HG03196 (cell line): ENCODE measurements around the gene SPTB.

Source experiments
- ATAC-seq: cut with Tn5 transposase; IDR thresholded peaks from one replicate; pipeline ENCODE4 v1.9.1; 2021; ENCODE audit not compliant: unreplicated experiment

SPTB gene

DNA sequence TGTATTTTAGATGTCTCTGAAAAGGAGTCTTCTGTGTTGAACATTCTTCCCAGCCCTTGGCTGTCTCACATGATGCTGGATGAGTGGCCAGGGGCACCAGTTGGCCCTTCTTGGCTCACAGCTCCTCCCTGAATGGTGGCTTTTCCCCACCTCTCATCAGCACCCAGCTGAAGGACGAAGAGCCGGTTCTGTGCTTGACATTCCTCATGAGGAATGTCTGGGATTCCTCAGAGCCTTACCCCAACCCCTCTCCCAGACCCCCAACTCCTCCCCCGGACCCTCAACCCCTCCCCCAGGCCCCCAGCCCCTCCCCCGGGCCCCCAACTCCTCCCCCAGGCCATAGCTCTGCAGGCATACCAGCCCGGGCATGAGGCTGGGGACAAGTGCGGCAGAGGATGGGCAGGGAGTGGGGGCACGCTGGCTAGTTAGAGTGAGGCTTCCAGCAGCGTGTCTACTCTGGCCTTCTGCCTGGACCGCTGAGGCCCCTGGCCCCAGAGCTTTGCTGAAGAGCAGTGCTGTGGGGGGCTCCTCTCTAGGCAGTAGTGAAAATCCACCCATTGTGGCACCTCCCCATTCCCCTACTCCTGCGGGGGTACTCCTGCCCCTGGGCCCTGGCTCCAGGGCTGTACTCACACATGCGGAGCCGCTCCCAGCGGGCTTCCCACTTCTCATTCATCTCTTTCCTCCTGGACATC lies 111.2 kb downstream of the SPTB start:
- ATAC-seq = no peak

DNA sequence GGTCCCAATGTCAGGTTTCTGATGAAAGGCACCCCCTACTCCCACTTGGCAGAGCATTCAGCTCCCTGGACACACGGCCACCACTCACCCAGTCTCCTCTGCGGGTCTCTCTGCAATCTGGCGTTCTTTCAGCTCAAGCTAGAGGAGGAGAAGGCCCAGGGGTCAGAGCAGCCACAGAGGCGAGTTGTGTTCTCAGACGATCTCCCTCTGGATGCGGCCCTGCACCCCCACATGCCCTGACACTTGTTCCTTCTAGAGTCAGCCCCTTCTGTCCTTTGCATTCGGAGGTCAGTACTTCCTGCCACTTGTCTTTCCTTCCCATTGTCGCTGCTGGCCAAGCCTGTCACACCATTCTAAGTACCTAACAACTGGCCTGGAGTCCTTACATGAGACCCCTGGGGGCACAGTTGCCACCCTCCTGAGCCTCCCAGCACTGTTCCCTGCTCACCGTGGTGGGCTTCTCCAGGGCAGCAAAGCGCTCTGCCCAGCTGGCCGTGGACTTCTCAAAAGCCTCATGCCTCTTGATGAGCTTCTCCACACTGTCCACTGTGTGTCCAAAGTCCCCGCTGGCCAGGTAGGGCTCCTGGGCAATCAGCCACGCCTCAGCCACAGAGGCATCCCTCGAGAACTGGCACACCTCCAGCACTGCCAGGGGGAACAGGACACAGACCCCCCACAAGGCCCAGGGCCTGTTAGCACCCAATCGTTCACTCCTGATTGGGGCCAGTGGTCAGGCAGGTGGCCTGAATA lies 112.3 kb downstream of the SPTB start:
- no peak for ATAC-seq

DNA sequence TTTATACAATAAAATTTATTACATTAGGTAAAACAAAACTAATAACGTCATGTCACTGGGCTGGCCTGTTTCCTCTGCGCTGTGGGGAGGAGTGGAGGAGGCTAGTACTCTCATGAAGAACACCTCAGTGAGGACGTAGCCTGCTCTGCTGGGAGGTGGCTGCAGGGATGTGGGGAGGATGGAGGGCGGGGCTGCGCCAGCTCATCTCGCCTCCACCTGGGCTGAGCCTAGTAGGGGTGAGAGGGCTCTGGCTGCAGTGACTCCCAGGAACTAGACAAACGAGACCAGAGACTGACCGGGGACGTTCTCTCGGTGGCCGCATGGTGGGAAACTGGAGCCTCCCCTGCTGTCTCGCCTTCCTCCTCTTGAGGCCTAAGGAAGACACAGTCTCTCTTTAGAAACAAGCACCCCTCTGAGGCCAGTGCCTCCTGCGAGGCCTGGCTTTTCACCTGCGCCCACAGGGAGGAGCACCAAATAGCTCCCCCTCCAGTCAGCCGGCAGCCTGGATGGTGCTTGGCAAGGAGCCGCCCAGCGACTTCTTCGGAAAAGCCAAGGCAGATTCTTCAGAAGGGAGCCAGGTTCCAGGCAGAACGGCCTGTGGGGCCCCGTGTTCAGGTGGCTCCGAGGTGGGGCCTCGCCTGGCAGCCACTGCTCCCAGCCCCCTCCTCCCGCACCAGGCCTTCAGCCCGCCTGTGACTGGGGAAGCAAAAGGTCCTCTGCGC lies 113.1 kb downstream of the SPTB start:
- no peak for ATAC-seq

DNA sequence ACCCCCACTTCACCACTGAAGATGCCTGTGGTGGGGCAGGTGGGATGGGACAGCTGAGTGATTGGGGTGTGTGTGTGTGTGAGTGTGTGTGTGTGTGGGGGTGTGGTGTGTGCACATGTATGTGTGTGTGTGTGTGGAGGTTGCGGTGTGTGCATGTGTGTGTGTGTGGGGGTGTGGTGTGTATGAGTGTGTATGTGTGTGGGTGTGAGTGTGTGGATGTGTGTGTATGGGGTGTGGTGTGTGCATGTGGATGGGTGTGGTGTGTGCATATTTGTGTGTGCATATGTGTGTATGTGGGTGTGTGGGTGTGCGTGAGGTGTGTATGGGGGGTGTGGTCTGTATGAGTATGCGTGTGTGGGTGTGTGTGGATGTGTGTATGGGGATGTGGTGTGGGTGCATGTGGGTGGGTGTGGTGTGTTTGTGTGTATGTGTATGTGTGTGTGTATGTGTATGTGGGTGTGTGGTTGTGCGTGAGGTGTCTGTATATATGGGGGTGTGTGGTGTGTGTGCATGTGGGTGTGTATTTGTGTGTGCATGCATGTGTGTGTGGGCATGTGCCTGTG lies 113.9 kb downstream of the SPTB start:
- ATAC-seq = no peak

DNA sequence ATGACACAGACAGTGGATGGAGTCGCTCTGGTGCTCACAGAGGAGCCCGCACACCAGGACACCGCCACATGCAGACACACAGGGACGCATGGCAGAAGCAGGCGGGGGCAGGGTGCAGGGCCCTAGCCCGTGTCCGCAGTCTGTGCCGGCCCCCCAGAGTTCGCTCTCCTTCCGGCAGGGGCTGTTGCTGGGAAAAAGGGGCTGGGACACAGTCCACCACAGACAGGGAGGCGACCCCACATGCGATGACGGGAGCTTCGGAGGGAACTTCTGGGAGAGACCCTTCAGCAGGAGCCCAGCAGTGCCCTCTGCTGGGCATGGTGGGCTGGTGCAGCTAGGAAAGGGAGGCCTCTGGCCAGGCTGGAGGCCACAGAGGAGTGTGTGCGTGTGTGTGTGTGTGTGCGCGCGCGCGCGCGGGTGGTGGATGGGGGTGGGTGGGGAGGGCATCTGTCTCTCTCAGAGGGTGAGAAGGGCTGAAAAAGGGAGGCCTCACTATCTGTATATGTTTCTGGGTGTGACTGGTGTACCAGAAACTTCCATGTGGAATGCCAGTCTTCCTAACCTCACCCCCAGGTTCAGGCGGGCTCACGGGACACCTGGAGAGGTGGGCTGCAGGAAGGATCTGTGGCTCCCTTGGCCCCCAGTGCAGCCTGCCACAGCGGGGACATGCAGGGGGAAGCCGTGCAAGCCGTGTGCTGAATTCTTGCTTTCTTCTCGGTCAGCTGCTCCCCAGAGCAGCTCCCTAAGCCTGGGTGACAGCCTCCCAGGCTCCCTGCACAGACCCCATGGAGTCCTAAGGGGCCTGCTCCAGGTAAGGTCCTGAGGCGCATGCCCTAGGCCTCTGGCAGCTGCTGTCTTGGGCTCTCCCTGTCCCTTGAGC lies 114.8 kb downstream of the SPTB start:
- no peak for ATAC-seq

DNA sequence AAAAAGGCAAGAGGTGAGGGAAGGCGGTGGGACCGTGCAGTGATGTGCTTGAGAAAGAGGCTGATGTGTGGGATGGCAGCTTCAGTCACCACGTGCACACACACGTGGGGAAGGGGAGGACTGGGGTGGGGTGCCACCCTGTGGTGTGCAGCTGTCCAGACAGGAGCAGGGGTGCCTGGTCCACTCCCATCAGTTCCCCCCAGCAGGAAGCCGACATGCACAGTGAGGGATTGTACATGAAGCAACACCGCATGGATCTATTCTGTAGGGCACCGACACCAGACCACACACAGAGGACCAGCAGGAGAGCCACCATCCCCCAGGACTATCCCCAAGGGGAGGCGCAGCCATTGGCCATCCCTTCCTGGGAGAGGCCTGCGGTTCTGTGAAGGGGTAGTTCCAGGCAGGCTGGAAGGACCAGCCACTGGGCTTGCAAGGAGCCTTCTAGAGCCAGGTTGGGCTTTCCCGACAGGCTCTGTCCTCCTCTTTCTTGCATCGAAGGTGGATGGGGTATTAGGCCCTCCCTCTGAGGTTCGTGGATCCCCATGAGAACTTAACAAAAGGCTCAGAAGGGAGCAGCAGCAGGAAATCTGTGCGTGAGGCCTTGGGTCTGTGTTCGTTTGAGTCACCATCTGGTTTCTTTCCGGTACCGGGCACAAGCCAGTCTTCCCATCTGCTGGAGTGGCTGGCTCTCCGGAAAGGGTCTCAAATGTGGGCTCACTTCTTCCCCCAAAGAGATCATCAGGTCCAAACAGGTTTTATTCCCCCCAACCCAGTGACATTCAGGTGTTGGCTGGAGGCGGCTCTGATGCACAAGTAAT lies 115.7 kb downstream of the SPTB start:
- ATAC-seq = no peak

DNA sequence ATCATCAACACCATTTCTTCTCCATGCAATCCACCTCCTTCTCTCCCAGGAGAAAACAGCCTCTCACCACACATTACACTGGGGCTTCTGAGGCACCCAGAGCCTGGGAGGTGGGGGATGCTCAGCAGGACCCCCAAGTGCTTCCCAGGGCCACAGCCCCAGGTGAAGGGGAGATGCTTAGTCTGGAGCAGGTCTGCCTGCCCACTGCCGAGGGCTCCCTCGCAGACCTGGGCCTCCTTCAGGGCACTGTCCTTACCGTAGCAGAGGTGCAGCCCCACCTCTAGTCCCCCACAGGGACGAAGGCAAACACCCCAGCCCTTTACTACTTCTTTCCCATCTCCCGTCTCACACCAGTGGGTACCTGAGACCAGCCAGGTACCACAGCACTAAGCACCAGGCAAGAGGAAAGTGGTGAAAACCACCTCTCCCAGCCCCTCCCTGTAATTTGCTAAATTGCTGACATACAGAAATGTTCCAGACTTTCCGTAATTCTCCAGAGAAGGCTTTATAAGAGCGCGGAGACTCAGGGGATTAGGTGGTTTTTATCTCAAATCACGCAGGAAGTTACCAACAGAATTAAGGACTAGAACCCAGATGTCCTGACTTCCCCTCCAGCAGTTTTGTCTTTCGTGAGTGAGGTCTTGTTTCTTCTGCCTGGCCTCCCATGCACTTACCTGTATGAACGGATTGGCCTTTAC lies 116.5 kb downstream of the SPTB start:
- ATAC-seq = no peak

DNA sequence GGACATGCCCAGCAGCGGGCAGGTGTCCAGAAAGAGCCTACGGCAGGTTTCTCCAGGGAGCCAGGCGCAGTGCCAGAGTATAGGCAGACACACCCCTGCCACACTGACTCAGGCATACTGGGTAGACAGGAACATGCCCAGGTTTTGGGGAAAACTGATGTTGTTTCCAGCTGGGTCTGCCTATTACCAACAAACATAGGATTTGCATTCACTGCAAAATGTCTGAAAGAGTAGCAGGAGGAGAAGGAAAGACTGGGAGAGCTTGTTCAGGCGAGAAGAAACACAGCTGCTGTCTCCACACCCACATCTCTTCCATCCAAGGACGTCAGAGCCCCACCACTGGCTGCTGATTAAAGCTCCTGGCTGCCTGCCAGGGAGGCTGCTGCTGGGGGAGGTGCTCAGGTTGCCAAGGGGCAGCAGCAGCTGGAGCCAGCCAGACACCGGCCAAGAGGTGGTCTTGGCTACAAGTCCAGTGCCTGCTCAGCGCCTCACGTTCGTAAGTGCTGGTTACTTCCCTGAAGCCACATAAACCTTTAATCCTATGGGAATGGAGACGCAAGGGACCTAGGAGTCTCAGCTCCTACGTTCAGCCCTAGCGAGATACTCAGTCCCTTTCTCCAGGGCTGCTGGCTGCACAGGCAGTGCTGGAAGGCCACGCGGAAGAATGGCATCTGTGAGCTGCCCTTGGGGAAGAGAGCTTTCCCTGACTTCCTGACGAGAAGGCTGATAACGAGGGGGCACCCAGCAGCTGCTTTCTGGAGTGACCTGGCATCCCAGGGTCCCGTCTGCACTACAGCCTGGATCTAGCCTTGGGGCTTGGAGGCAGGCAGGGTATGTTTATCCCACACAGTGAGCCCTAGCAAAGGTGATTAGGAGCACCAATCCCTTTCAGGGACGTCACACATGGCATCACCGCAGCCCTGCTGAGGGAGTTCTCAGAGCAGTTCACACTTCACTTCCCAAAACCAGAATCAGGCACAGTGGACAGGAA lies 117.4 kb downstream of the SPTB start:
- ATAC-seq = no peak

DNA sequence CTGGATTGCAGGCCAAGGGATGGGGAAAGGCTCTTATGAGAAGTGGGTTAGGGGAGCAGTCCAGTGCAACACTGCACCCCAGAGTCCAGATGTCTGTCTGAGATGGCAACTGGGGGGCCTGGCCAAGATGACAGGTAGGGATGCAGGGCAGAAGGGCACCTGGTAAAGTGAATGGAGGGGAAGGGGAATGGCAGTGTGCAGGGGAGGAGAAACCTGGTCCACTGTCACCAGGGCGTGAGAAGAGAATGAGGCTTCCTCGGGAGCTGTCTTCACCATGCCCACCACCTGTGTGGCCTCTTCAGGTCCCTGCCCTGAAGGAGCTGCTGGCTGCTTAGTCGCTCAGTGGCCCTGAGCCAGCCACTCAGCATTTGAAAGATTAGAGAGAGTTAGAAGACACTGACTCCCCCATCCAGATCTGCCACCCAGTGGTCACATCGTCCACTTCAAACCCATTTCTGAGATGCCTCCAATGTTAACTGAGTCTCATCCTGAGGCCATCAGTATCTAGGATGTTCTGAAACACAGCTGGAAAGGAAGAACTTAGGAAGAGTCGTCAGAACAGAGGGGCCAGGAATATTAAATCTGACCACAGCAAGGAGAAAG lies 118.2 kb downstream of the SPTB start:
- no peak for ATAC-seq

DNA sequence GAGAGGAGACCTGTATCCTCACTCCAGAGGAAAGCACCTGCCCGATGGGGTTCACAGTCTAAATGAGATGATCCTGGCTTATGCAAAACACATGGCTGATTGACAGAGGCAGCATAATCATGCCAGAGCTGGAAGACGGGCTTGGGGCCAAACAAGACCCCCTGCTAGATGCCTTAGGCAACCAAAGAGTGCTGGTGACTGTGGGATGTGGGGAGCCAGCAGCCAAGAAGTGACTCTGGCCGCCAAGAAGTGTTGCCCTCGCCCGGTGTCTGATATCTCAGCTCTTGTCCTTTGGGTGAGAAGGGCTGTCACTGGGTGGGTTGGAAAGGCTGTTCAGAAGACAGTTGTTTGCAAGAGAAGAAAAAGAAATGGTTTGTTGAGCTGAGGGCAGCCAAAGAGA lies 118.8 kb downstream of the SPTB start:
- no peak for ATAC-seq

DNA sequence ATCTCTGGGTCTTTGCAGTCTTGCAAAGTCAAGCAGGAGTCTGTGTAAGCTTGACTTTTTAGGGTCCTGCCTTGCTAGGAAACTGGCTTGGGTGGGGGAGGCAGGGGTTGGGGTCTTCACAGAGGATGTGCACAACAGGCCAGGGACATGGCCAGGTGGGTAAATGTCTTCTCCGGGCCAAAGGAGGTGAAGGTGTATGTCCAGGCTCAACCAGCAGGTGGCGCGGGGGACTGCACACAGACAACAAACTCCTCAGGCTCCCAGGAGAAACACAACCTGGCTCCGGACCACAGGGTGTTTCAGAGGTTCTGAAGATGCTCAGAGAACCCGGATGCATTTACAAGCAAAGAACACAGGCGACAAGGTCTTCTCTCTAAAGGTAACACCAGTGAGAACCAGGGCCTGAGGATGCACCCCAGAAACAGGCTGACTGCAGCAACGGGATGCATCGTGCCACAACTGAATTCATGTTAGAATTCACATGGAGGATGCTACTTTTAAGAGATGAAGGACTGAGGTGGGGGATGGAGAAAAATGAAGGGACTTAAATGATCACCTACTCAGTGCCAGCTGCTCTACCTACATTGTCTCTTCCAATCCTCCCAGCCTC lies 119.5 kb downstream of the SPTB start:
- no peak for ATAC-seq

DNA sequence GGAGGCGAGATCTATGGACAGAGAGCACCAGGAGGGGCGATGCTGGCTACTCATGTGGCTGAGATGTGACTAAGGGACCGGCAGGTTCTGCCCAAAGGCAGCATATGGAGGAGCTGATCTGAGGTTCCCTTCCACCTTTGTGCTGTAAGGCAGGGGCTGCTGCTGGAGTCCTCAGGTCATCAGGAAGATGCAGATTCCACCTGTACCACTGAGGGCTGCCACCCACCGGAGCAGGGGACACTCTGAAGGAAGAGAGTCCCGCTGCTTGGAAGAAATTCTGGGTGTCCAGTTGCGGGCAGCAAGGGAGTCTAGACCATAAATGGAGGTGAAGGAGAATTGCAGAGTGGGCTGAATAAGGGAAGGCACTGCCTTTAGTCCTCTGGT lies 120.2 kb downstream of the SPTB start:
- ATAC-seq = no peak

DNA sequence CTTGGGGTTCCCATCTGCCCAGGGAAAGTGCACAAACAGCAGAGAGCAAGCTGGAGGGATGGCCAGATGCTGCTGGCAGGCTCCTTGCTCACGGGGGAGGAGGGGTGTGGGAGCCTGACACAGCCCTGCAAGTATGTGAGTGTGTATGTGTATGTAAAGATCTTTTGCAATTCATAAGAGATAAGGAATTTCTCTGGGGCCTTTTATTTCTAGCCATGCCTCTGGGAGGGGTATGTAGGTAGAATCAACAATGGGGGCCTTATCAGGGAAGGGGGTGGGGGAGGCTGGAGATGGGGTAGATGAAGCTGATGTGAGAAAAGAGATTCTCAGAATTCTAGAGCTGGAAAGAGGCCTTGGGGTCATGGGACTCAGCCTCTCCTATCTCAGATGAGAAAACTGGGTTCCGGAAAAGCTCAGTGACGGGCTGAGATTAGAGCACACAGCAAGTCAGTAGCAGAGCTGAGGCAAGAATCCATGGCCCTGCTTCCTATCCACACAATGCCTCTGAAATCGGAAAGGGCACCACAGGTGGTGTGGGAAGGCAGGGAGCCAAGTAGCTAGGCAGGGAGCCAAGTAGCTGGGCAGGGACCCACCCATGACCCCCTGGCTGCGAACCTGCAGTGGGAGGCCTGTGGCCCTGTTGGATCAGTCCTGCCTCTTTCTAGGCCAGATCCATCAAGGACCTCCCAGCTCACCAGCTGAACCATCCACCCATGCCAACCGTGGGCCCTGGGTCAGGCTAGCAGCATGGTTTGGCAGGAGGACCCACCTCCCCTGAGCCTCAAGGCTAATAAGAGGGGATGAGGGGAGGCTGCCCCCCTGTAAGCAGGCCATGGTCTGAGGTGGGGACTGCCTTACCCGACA lies 120.8 kb downstream of the SPTB start:
- ATAC-seq = no peak

DNA sequence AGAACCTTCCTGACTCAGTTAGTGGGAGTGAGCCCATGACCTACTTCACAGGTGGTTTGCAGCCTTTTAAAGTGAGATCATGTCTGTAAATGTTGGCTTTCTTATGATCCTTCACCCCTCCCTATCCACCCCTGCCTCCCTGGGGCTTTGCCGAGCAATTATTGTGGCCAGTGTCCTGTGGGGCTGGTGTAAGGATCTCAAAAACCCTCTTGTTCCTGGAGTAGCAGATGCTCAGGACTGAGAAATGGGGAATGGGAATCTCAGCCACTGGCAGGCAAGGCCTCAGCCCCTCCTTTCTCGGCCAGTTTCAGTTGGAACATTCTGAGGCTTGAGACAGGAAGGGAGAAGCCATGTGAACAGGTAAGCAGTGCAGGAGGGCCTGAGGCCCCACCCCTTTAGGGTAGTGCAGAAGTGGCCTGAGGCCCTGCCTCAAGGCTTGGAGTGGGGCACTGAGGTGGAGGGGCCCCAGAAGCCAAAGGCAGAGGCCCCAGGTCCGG lies 121.6 kb downstream of the SPTB start:
- no peak for ATAC-seq

DNA sequence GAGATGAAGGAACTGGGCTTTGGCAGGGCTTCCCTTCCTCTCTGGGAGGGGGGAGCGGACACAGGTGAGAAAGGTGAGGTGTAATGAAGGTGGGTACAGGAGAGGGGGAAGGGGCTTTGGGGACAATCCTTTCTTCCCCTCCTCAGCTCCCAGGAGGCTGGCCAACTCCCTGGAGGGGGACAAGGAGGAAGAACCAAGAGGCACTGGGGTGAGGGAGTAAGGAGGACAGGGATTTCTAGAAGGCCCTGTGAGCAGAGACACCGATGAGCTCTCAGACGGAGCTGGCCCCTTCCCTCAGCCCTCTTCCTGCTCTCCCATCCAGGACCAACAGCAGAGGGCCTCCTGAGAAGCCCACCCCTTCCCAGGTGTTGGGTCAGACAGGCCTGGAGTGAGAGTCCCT lies 122.1 kb downstream of the SPTB start:
- ATAC-seq = no peak

DNA sequence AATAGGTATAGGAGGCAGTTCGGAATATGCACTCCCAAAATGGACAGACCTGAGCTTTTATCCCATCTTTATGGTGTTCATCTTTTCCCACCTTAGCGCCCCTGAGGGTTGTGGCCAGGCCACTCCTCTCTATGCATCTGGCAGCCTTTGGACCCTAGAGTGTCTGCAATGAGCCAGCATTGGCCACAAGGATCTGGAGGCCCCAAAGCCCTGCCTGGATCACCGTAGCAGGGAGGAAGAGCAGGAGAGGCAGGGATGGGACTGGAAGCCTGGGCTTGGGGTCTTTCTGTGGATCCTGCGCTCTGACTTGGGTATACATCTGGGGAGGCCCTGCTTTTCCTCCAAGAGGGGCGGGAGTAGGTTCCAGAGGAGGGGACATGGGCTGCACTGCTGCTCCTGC lies 123.0 kb downstream of the SPTB start:
- ATAC-seq = no peak
